Lower leg skin (tissue), 3 donors: ENCODE data around the gene HMGB1.

Source experiments
- POLR2A ChIP-seq, 2 donors: fragments of 450-650 bp; IDR thresholded peaks; one replicate each; pipeline ENCODE4 v1.6.1; 2016 to 2017; ENCODE audit warnings: antibody characterized with exemption in 2 of 2, mild to moderate bottlenecking in 1 of 2, moderate library complexity in 1 of 2
- TF ChIP-seq, protein P1 (sequence below), 3 donors: fragments of 450-650 bp; IDR thresholded peaks; one replicate each; pipeline ENCODE4 v1.5.1; 2016; ENCODE audit warnings: antibody characterized with exemption in 3 of 3, mild to moderate bottlenecking in 3 of 3, moderate library complexity in 2 of 3

DNA sequence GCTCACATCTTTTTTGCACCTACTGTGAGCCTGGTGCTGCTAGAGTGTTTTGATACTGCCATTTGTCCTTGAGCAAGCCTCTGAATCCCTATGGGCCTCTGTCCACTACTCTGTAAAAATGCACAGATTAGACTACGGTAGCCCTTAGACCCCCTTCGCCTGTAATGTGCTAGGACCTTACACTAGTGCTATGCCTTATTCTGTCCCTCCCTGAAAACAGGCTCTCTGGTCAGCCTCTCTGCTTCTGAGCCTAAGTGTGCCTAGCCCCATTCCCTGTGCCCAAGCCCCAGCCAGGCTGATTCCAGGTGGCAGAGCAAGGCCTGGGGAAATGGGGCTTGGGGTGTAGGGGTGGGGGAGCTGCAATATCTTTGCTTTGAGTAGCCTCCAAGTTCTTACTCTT is 10.7 kb downstream of the HMGB1 start:
- TF ChIP-seq, protein P1, sequence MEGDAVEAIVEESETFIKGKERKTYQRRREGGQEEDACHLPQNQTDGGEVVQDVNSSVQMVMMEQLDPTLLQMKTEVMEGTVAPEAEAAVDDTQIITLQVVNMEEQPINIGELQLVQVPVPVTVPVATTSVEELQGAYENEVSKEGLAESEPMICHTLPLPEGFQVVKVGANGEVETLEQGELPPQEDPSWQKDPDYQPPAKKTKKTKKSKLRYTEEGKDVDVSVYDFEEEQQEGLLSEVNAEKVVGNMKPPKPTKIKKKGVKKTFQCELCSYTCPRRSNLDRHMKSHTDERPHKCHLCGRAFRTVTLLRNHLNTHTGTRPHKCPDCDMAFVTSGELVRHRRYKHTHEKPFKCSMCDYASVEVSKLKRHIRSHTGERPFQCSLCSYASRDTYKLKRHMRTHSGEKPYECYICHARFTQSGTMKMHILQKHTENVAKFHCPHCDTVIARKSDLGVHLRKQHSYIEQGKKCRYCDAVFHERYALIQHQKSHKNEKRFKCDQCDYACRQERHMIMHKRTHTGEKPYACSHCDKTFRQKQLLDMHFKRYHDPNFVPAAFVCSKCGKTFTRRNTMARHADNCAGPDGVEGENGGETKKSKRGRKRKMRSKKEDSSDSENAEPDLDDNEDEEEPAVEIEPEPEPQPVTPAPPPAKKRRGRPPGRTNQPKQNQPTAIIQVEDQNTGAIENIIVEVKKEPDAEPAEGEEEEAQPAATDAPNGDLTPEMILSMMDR (IDR thresholded peaks at IDR 0.05), result no peak
- TF ChIP-seq POLR2A (IDR thresholded peaks at IDR 0.05), result no peak
